ENCODE data around the gene KIF3C.
A peak's percentile ranks its signal among the peaks of the same experiment; 100 is the strongest.

KIF3C gene

DNA sequence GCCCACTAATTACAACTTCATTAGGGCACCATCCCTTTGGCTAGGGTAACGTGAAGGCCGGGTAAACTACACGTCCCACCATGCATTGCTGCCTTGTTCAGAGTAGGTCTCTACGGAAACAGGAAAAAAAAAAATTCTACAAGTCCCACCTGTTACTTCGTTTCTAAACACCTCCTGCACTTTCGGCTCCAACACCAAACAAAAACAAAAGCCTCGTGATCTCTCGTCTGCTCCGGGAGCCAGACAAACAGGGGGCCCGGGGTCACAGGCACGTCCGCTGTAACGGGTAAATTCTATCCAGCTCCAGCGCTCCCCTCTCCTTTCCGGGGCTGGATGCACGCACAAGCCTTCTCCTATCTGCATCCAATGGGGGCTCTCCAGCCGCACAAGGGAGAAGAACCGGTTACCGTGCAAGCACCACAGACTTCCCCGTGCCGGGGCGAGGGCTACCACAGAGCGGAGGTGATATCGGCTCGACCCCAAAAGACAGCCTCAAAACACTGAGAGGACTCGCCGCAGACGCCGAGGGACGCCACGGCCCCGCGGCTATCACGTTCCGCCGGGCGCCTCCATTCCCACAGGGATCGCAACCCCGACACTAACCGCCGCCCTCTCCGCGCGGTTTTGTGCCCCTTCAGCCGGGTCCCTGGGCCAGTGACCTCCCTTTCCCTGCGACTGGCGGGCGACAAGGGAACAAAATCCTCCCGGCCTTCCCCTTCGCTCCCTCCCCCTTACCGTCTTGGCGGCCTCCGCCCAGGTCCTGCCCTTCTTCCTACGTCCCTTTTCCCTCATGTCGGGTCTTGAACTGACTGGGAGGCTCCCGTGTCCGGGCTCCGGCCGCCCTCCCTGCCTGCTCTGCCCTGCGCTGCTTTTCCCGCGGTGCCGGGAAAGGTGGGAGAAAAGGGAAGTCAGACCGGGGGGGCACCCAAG, 104.6 kb downstream of the KIF3C start:
- peak; percentile 28 for DNase-seq (ENCODE audit: low read depth)
